H1 (cell line): ENCODE data around the gene MYL9. TPM values are rescaled to one million over a fixed set of nuclear protein-coding genes. Genes with fewer than 3 reads are reported as not detected.

Experiments
- RNF2 ChIP-seq: fragments of 200-900, 300-1000 bp; sonication (generic); IDR thresholded peaks from 2 replicates; pipeline ENCODE4 v1.7.1; 2016; ENCODE audit warnings: borderline replicate concordance, low read depth, mild to moderate bottlenecking, antibody characterized with exemption, low read length; ENCODE audit not compliant: poor library complexity, severe bottlenecking; ENCODE audit errors: missing control alignments
- polyA plus RNA-seq, 7 experiments: library from polyadenylated mRNA; depleted of rRNA in 3 of 7; stranded (reverse) in 5 of 7; unstranded in 2 of 7; fragments of >200 nt in 5 of 7; fragments of 200-250 nt in 2 of 7; gene quantifications; 1 replicate in 5 of 7; 2 replicates in 1 of 7; 4 replicates in 1 of 7; pipeline versions ENCODE4 v1.2.1 to v1.2.3, GENCODE V29; 2011 to 2013; ENCODE audit warnings: missing spikeins in 2 of 7, mixed read lengths in 2 of 7
- total RNA-seq: library from RNA; stranded (reverse); fragmentation: NEBNext Ultra II Directional; extraction: Animal tissue kit (Norgen Biotek cat#: 25700); gene quantifications from 2 replicates; pipeline ENCODE4 v1.2.1, GENCODE V29; 2021
- TF ChIP-seq, protein P1 (sequence below): fragments of 300-600 bp; sonication (generic); IDR thresholded peaks from 2 replicates; pipeline ENCODE4 v1.7.1; 2012; ENCODE audit warnings: low read length, moderate library complexity, mild to moderate bottlenecking, inconsistent platforms; ENCODE audit not compliant: insufficient replicate concordance

Gene MYL9
- total and polyA plus RNA-seq, 2 of the 8 experiments (the other 6 are each of a cell fraction or from before 2014, with no cell fraction given): 26.8 to 193 TPM

DNA sequence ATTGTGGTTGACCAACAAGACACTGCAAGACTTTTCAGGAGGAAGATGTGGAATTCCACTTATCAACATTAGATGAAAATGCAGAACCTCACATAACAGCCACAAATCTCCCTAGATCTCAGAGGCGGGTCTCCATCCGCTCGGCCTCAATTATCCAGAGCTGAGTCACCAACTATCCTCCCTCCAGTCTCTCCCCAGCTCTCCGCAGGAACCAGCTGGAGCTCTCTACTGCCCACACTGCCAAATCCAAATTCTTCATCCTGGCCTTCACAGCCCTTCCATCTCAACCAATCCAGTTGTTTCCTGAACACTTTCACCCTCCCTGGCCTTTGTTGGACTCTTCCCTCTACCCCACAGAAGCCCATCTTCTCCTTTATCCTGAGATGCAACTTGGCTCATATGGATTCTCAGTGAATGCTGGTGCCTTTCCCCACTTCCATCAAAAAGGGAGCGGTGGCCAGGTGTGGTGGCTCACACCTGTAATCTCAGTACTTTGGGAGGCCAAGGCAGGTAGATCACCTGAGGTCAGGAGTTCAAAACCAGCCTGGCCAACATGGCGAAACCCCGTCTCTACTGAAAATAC is 28.6 kb downstream of the MYL9 start (continued):
- TF ChIP-seq, protein P1, sequence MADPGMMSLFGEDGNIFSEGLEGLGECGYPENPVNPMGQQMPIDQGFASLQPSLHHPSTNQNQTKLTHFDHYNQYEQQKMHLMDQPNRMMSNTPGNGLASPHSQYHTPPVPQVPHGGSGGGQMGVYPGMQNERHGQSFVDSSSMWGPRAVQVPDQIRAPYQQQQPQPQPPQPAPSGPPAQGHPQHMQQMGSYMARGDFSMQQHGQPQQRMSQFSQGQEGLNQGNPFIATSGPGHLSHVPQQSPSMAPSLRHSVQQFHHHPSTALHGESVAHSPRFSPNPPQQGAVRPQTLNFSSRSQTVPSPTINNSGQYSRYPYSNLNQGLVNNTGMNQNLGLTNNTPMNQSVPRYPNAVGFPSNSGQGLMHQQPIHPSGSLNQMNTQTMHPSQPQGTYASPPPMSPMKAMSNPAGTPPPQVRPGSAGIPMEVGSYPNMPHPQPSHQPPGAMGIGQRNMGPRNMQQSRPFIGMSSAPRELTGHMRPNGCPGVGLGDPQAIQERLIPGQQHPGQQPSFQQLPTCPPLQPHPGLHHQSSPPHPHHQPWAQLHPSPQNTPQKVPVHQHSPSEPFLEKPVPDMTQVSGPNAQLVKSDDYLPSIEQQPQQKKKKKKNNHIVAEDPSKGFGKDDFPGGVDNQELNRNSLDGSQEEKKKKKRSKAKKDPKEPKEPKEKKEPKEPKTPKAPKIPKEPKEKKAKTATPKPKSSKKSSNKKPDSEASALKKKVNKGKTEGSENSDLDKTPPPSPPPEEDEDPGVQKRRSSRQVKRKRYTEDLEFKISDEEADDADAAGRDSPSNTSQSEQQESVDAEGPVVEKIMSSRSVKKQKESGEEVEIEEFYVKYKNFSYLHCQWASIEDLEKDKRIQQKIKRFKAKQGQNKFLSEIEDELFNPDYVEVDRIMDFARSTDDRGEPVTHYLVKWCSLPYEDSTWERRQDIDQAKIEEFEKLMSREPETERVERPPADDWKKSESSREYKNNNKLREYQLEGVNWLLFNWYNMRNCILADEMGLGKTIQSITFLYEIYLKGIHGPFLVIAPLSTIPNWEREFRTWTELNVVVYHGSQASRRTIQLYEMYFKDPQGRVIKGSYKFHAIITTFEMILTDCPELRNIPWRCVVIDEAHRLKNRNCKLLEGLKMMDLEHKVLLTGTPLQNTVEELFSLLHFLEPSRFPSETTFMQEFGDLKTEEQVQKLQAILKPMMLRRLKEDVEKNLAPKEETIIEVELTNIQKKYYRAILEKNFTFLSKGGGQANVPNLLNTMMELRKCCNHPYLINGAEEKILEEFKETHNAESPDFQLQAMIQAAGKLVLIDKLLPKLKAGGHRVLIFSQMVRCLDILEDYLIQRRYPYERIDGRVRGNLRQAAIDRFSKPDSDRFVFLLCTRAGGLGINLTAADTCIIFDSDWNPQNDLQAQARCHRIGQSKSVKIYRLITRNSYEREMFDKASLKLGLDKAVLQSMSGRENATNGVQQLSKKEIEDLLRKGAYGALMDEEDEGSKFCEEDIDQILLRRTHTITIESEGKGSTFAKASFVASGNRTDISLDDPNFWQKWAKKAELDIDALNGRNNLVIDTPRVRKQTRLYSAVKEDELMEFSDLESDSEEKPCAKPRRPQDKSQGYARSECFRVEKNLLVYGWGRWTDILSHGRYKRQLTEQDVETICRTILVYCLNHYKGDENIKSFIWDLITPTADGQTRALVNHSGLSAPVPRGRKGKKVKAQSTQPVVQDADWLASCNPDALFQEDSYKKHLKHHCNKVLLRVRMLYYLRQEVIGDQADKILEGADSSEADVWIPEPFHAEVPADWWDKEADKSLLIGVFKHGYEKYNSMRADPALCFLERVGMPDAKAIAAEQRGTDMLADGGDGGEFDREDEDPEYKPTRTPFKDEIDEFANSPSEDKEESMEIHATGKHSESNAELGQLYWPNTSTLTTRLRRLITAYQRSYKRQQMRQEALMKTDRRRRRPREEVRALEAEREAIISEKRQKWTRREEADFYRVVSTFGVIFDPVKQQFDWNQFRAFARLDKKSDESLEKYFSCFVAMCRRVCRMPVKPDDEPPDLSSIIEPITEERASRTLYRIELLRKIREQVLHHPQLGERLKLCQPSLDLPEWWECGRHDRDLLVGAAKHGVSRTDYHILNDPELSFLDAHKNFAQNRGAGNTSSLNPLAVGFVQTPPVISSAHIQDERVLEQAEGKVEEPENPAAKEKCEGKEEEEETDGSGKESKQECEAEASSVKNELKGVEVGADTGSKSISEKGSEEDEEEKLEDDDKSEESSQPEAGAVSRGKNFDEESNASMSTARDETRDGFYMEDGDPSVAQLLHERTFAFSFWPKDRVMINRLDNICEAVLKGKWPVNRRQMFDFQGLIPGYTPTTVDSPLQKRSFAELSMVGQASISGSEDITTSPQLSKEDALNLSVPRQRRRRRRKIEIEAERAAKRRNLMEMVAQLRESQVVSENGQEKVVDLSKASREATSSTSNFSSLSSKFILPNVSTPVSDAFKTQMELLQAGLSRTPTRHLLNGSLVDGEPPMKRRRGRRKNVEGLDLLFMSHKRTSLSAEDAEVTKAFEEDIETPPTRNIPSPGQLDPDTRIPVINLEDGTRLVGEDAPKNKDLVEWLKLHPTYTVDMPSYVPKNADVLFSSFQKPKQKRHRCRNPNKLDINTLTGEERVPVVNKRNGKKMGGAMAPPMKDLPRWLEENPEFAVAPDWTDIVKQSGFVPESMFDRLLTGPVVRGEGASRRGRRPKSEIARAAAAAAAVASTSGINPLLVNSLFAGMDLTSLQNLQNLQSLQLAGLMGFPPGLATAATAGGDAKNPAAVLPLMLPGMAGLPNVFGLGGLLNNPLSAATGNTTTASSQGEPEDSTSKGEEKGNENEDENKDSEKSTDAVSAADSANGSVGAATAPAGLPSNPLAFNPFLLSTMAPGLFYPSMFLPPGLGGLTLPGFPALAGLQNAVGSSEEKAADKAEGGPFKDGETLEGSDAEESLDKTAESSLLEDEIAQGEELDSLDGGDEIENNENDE: no peak
- TF ChIP-seq RNF2: no peak
